RWPE2 (cell line): ENCODE measurements around the gene TANC1.
"Not testable (repeated sequence)": the region's sequence is repeated elsewhere in the genome, so short reads cannot be mapped to it uniquely, and the experiment has no call there.

Source experiments
- ATAC-seq: fragments of 200-7000 bp; cut with Tn5 transposase; 3 replicates; pipeline ENCODE4 v1.9.1; 2021; ENCODE audit warnings: low read depth
- DNase-seq: peaks from one replicate; pipeline ENCODE4 v3.0.0-alpha.2; 2020; ENCODE audit warnings: low spot score
- H3K27ac ChIP-seq: fragments of 450-650 bp; 2 replicates; pipeline ENCODE4 v1.5.1; 2017; ENCODE audit warnings: mild to moderate bottlenecking; ENCODE audit not compliant: poor library complexity, severe bottlenecking
- H3K27me3 ChIP-seq: fragments of 250-450 bp; sonication (Bioruptor Pico); 2 replicates; pipeline ENCODE4 v1.5.1; 2021; ENCODE audit warnings: mild to moderate bottlenecking, moderate library complexity; ENCODE audit not compliant: insufficient read depth, poor library complexity, severe bottlenecking
- H3K36me3 ChIP-seq: fragments of 250-450 bp; sonication (Bioruptor Pico); 2 replicates; pipeline ENCODE4 v1.5.1; 2020; ENCODE audit warnings: low read depth, mild to moderate bottlenecking, moderate library complexity
- H3K4me1 ChIP-seq: fragments of 250-450 bp; sonication (Bioruptor Pico); 2 replicates; pipeline ENCODE4 v1.5.1; 2021; ENCODE audit warnings: mild to moderate bottlenecking, moderate library complexity; ENCODE audit not compliant: insufficient read depth, poor library complexity, severe bottlenecking
- H3K4me3 ChIP-seq: fragments of 250-450 bp; sonication (Bioruptor Pico); 2 replicates; pipeline ENCODE4 v1.5.1; 2021; ENCODE audit warnings: mild to moderate bottlenecking, moderate library complexity; ENCODE audit not compliant: severe bottlenecking
- H3K9me3 ChIP-seq: fragments of 250-450 bp; sonication (Bioruptor Pico); 2 replicates; pipeline ENCODE4 v1.5.1; 2021; ENCODE audit warnings: mild to moderate bottlenecking, moderate library complexity; ENCODE audit not compliant: severe bottlenecking
- TF ChIP-seq, protein P1 (sequence below): fragments of 450-650 bp; IDR thresholded peaks from one replicate; pipeline ENCODE4 v1.5.1; 2017; ENCODE audit warnings: mild to moderate bottlenecking, moderate library complexity; ENCODE audit not compliant: poor library complexity, severe bottlenecking

Gene TANC1

DNA sequence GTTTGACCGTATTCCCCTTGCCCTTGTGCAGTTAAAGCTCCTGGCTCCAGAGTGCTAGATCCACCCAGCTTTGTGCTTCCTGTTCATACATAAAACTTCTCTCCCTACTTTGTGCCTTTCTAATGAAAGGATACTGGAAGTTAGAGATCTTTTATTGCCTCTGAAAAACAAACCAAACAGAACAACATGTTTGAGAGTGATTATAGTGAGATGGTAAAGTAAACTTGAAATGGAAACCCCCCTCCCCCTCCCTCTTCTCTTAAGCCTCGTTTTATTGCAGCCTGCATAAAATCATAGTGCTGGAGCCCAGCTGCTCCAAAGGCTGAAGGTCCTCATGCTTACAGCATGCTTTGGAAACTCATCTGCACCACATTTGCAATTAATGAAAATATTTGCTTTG lies 125.1 kb downstream of the TANC1 start:
- no peaks in the 10 kb centered on the region for H3K27me3 ChIP-seq
- H3K4me1 ChIP-seq: peaks cover 60% of the 10 kb centered on the region
- no peak overlapping the region for H3K4me3 ChIP-seq
- no peaks in the 10 kb centered on the region for H3K9me3 ChIP-seq
- DNase-seq (no peak), ATAC-seq (no peak)
- H3K36me3 ChIP-seq: peaks cover 22% of the 10 kb centered on the region
- TF ChIP-seq, protein P1, sequence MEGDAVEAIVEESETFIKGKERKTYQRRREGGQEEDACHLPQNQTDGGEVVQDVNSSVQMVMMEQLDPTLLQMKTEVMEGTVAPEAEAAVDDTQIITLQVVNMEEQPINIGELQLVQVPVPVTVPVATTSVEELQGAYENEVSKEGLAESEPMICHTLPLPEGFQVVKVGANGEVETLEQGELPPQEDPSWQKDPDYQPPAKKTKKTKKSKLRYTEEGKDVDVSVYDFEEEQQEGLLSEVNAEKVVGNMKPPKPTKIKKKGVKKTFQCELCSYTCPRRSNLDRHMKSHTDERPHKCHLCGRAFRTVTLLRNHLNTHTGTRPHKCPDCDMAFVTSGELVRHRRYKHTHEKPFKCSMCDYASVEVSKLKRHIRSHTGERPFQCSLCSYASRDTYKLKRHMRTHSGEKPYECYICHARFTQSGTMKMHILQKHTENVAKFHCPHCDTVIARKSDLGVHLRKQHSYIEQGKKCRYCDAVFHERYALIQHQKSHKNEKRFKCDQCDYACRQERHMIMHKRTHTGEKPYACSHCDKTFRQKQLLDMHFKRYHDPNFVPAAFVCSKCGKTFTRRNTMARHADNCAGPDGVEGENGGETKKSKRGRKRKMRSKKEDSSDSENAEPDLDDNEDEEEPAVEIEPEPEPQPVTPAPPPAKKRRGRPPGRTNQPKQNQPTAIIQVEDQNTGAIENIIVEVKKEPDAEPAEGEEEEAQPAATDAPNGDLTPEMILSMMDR: no peak
- H3K27ac ChIP-seq: peak overlapping the region; percentile 95

DNA sequence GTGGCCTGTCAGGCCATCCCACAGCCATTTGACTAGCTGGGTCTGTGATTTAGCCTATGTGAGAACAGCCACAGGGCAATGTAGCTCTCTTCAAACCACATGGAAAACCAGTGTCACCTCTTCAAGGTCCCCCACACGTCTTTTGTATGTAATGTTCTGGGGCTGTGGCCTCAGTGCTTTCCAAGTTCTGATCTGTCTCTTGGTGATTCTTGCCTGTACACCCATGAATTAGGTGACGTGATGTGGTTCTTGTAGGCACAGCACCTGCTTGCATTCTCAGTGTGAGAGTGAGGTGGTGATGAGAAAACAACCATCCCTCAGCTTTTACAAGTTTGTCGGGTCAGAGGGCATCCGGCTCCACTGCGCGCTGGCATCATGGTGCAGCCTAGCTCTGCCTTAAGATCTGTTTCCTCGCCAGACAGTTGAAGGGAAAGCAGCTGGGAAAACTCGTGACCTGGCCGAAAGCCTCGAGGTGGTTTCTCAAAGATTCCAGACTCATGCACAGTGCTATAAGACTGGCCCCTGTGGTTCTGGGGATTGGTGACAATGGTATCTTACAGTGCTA lies 125.8 kb downstream of the TANC1 start:
- Histone ChIP-seq H3K4me1 (peaks cover 62% of the 10 kb centered on the region), H3K4me3 (no peak overlapping the region), H3K27ac (no peak overlapping the region), H3K9me3 (no peaks in the 10 kb centered on the region), H3K36me3 (peaks cover 22% of the 10 kb centered on the region), H3K27me3 (no peaks in the 10 kb centered on the region)
- TF ChIP-seq, protein P1: no peak
- DNase-seq: no peak
- ATAC-seq: no peak

DNA sequence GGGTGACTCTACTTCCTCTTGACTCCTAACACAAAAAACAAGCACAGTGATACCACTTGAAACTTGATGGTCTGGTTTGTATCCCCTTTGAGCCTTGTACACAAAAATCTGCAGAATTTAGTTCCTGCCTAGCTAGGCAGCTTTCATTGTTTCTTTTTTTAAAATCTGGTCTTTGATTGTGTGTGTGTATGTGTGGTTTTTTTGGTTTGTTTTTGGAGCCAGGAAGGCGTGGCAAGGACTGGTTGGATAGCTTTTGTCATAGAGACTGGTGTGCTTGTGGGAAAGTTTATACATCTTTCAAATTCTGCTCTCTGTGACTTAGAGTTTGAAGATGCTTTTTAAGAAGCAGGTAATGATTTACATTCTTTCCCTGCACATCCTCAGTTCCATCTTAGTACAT lies 127.4 kb downstream of the TANC1 start:
- H3K4me1 ChIP-seq: peaks cover 49% of the 10 kb centered on the region
- no peak for ATAC-seq
- H3K27me3 ChIP-seq: no peaks in the 10 kb centered on the region
- H3K36me3 ChIP-seq: peaks cover 16% of the 10 kb centered on the region
- TF ChIP-seq, protein P1: no peak
- no peak for DNase-seq
- no peak overlapping the region for H3K27ac ChIP-seq
- H3K9me3 ChIP-seq: no peaks in the 10 kb centered on the region
- H3K4me3 ChIP-seq: no peak overlapping the region

DNA sequence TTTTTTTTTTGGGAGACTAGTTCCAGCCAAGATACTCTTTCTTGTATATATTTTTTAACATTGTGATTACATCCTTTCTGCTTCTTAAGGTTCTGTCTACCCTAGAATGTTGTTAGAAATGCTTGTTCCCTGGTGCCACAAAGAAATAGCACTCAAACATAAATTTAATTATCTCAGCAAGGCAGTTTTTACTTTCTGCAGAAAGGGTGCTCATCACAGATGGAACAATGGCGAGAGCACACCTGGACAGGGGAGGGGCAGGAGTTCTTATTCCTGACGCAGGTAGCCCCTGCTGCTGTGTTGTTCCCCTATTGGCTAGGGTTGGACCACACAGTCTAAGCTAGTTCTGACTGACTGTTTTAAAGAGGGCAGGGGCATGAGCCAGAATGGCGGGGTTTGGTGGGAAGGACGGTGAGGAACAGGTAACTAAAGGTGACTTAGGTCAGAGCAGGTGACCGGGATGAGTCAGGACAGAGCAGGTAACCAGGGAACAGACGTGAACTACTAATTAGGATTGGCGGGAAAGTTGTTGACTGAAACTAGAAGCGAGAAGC lies 127.9 kb downstream of the TANC1 start:
- H3K4me3 ChIP-seq, ATAC-seq, DNase-seq, H3K9me3 ChIP-seq, H3K27me3 ChIP-seq: not testable (repeated sequence)
- Histone ChIP-seq H3K36me3 (peaks cover 16% of the 10 kb centered on the region), H3K27ac (peak overlapping the region; percentile 81), H3K4me1 (peaks cover 47% of the 10 kb centered on the region)

DNA sequence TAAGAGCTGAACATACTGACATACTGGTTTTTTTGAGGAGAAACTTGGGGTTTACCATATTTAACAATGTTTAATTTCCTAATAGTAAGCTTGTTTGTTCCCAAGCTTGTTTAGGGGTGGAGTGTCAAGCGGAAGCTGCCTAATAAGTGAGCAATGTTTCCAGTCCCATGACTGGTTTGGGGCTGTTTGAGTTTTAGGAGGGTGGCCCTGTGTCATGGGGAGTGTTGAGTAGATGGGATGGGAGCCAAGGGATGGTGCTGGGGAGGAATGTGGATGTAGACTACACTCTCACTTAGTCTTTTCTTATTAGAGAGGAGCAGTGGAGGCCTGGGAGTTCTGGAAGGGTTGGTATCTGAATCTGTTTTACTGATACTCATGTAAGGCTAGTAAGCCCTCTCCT lies 128.5 kb downstream of the TANC1 start:
- Histone ChIP-seq H3K27ac (peak overlapping the region; percentile 81), H3K4me3 (no peak overlapping the region), H3K36me3 (peaks cover 16% of the 10 kb centered on the region), H3K27me3 (no peaks in the 10 kb centered on the region), H3K4me1 (peaks cover 42% of the 10 kb centered on the region), H3K9me3 (no peaks in the 10 kb centered on the region)
- DNase-seq (no peak), ATAC-seq (no peak)
- TF ChIP-seq, protein P1: no peak
